Measurements from ENCODE around the gene ZNF324.

DNA sequence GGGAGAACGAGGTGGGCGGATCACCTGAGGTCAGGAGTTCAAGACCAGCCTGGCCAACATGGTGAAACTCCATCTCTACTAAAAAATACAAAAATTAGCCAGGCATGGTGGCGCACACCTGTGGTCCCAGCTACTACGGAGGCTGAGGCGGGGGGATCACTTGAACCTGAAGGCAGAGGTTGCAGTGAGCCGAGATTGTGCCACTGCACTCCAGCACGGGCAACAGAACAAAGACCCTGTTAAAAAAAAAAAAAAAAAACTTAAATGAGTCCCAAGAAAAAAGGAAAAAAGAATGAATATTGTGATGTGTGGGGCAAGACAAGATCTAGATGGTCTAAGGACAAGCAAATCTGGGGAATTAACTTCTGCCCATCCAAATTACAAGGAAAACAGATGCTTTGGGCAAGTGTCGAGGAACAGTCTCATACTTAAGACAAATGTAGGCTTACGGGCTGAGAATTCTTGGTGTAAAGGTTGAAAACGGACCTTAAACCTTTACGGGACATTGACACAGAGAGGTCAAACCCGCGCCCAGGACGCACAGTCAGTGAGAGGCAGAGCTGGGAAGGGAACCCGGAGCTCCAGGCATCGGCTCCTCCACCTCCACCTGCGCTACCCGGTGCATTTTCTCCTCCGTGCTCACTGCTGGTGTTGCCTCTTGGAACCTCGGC, 656 bp upstream of the ZNF324 start:
- TF ChIP-seq, protein P1, sequence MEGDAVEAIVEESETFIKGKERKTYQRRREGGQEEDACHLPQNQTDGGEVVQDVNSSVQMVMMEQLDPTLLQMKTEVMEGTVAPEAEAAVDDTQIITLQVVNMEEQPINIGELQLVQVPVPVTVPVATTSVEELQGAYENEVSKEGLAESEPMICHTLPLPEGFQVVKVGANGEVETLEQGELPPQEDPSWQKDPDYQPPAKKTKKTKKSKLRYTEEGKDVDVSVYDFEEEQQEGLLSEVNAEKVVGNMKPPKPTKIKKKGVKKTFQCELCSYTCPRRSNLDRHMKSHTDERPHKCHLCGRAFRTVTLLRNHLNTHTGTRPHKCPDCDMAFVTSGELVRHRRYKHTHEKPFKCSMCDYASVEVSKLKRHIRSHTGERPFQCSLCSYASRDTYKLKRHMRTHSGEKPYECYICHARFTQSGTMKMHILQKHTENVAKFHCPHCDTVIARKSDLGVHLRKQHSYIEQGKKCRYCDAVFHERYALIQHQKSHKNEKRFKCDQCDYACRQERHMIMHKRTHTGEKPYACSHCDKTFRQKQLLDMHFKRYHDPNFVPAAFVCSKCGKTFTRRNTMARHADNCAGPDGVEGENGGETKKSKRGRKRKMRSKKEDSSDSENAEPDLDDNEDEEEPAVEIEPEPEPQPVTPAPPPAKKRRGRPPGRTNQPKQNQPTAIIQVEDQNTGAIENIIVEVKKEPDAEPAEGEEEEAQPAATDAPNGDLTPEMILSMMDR (IDR thresholded peaks at IDR 0.05), result no peak
- TF ChIP-seq POLR2AphosphoS5 (IDR thresholded peaks at IDR 0.05), result no peak

All from upper lobe of left lung (tissue), 4 donors.